HG03175 (cell line): ENCODE data around the gene SEC16A.

Experiments
- ATAC-seq: cut with Tn5 transposase; IDR thresholded peaks from one replicate; pipeline ENCODE4 v1.9.1; 2021; ENCODE audit warnings: mild to moderate bottlenecking, moderate library complexity; ENCODE audit not compliant: unreplicated experiment

Gene SEC16A

GRCh38 chr9:136482793-136483588, at the start of gene SEC16A:
Gene SEC16A (minus strand): TSS chr9:136483040. CDS start chr9:136477615, 5,425 bp downstream.
- ATAC-seq: peak; percentile 67

- ATAC-seq: no peak
These were observed 49.3 kb upstream of the SEC16A start for GRCh38 chr9:136531904-136532798.

GRCh38 chr9:136531186-136531903, 48.5 kb upstream of the SEC16A start:
- ATAC-seq: no peak

DNA sequence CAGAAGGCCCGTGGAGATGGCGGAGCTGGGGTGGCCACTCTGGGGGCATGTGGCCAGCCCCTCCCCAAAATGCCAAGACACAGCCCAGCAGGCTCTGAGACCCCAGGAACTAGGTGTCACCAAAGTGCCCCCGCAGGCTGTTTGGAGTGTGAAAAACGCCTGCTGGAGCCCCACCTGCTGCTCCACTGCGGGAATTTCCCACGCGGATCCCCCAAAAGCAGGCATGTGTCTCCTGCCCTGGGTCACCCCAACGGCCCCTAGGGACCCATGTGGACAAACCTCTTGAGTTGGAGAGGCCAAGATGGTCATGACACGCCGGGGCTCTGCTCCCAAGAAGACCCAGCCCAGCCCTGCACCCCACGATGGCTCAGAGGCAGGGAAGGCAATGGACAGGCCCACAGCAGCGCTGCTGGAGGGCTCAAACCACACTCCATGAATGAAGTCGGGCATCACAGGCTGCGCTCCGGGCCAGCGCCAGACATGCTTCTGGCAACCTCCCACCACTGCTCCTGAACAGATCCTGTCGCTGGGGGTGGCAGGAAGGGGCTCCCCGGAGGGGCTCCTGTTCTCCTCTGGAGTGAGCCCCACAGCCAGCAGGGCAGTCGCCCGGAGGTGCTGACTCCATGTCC, 47.7 kb upstream of the SEC16A start:
- no peak for ATAC-seq

DNA sequence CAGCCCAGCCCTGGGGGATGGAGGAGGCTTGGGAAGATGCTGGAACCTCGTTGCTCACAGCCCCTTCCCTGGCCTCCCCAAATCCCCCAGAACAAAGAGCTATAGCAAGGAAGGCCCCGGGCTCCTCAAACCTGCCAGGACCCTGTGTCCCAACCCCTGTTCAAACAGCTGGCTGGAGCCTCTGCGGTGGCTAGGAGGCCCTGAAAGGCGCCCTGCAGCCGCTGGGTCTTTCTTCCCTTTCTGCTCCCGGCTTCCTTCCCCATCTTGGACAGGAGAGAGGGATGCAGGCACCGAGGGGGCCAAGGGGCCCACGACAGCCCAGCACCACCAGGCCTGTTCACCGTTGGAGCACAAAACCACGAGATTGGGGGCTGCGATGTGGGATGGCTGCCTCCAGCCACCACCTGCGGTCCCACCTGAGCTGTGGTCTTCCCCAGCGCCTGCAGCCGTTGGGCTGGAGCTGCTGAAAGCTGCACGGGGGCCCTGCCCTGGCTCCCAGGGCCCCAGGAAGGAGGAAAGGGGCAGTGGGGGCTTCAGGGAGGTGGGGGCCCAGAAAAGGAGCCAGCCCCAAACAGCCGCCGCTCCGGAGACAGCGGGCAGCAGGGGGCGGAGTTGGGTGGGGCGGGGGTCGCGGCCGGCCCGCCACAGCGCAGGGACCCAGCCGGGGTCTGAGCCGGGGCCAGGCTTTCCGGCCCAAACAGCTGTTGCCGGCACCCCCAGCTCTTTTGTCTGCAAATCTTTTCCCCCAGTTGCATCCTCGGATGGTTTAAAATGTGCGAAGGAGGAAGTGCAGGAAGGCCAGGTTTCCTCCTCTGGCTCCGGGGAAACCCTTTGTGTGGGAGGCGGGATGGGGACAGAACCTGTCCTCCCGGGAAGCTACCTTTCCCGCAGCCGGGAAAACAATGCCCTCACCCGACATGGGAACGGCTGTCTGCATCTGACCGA, 46.9 kb upstream of the SEC16A start:
- ATAC-seq: no peak

GRCh38 chr9:136528716-136529341, 46.0 kb upstream of the SEC16A start:
- ATAC-seq: no peak

DNA sequence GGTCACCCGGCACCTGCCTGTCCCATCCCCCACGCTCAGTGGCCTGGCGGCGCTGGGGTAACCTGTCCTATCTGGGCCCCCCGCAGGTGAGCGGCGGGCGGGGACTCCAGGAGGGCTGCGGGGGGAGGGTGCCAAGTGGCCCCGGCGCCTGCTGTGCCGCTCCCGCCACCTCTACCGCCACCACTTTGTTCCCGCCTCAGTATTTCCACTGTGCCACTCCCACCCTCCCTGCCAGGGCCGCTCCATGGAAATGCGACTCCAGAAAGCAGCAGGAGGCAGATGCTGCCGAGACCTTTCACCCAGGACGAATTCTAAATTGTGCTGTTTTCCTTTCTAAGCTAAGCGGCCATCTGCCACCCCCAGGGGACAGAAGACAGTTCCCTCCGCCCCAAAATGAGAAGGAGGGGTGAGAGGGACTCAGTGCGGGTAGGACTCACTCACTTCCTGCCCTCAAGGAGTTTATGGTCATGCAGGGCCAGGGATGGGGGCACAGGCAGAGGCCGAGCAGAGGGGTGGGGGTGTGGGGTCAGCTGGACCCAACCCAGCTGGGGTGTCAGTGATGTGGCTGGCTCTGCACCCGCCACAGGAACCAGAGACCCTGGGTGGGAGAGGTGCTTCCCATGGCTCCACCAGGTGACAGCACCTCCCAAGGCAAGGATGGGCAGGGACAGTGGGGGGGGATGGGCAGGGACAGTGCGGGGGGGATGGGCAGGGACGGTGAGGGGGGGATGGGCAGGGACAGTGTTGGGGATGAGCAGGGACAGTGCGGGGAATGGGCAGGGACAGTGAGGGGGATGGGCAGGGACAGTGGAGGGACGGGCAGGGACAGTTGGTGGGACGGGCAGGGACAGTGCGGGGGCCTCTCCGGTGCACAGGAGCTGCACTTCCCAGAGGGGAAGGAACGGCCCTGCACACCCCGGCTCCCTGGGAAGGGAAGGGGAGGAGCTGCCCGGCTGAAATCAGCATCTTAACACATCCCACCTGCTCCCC, 45.2 kb upstream of the SEC16A start:
- ATAC-seq: no peak

DNA sequence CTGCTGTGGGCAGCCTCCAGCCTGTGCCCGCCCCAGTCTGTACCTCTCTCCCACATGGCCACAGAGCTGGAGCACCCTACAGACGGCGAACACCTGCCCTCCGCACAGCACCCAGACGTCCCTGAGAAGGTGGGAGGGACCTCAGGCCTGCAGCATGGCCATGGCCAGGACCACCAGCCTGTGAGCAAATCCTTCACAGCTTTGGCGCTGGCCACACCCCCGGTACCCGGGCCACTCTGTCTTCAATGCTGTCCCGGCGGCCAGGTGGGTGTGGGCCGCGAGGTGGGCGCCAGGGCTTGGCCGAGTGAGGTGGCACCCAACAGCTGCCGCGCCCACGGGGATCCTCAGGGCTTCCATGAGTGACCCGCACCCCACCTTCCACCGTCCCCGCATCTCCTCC, 44.3 kb upstream of the SEC16A start:
- no peak for ATAC-seq

DNA sequence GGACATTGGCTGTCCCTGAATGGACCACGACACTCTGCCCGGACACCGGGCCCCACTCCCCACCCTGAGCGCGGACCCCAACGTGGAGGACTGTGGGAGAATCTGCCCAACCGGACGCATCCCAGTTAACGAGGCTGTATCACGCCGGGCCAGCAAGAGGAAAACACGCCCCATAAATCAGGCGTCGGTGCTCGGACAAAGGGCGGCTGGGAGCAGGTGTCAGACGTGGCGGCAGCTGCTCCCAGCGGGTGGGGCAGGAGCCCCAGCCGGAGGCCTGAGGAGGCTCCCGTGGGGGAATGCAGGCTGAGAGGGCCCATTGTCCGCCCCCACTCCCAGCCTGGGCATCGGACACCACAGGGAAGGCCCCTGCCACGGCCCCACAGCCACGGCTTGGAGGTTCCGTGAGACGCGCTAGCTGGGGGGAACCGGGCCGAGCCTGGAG, 43.8 kb upstream of the SEC16A start:
- no peak for ATAC-seq

GRCh38 chr9:136525841-136526499, 43.1 kb upstream of the SEC16A start:
- no peak for ATAC-seq

DNA sequence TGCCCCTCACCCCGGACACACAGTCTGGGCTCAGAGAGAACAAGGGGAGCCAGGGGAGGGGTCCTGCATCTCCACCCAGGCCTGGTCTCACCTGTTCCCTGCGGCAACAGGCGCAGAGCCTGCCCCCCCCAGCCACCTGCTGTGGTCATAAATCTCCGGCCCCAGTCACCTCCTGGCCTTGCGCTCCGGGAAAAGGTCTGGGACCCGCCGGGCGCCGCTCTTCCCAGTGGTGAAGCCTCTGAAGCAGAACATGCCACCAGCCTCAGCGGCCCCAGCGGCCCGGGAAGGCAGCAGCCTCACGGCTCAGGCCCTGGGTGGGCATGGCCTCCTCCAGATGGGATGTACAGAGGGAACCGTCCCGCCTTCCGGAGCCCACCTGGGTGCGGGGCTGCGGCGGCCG, 42.4 kb upstream of the SEC16A start:
- no peak for ATAC-seq

GRCh38 chr9:136522314-136523237, 39.7 kb upstream of the SEC16A start:
- ATAC-seq: no peak

DNA sequence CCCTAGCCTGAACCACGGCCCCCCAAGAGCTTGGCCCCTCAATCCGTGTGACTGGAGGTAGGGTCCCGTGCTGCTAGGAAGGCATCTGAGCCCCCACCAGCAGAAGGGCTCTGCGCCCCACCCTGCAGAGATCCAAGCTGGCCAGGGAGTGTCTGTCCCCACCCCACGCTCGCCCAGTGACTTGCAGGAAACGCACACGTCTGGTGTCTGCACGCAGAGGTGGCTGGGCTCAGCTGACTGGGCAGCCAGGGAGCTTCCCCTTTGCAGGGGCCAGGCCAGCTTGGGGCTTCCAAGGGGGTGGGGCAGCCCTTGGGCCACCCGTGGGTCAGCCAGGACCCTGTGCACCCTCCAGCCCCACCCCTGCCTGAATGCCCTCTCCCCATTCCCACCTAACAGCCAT, 38.7 kb upstream of the SEC16A start:
- no peak for ATAC-seq

GRCh38 chr9:136520053-136520540, 37.3 kb upstream of the SEC16A start:
- no peak for ATAC-seq

DNA sequence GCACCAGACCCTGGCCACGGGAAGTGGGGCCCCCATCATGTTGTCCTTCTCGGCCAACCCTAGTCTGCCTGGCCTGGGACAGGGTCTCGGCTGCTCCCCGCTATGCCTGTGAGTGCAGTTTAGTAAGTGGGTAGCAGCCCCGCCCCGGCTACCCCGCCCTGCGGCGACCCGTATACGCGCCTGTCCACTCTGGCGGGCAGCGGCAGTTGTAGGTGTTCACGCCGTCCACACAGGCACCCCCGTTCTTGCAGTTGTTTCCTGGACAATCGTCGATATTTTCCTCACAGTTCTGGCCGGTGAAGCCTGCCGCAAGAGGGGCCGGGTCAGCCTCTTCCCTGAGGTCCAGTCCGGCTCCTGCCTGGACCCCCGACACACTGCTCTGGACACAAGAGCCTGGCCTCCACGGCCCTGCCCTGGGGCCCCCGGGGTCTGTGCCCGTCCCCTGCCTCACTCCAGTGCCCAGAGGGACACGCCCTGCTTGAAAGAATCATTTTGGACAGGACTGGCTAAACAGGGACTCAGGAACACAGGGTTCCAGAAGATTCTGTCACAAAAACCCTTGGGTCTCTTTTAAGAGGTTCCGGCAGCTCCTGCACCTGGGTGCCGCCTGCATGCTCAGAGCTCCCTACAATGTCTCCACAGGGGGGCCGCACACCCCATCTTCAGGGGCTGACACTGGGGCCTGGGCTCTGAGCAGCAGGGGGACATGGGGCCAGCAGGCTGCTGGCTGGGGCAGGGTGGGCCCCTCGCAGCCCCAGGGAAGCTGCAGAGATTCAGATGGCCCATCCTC, 36.6 kb upstream of the SEC16A start:
- ATAC-seq: no peak
